ENCODE data around the gene NBPF4. TPM values are rescaled to one million over a fixed set of nuclear protein-coding genes. Genes with fewer than 3 reads are reported as not detected.
"Not testable (repeated sequence)": the region's sequence is repeated elsewhere in the genome, so short reads cannot be mapped to it uniquely, and the experiment has no call there.

NBPF4 gene, protein sequence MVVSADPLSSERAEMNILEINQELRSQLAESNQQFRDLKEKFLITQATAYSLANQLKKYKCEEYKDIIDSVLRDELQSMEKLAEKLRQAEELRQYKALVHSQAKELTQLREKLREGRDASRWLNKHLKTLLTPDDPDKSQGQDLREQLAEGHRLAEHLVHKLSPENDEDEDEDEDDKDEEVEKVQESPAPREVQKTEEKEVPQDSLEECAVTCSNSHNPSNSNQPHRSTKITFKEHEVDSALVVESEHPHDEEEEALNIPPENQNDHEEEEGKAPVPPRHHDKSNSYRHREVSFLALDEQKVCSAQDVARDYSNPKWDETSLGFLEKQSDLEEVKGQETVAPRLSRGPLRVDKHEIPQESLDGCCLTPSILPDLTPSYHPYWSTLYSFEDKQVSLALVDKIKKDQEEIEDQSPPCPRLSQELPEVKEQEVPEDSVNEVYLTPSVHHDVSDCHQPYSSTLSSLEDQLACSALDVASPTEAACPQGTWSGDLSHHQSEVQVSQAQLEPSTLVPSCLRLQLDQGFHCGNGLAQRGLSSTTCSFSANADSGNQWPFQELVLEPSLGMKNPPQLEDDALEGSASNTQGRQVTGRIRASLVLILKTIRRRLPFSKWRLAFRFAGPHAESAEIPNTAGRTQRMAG
- total RNA-seq = not detected
- not detected for polyA plus RNA-seq

DNA sequence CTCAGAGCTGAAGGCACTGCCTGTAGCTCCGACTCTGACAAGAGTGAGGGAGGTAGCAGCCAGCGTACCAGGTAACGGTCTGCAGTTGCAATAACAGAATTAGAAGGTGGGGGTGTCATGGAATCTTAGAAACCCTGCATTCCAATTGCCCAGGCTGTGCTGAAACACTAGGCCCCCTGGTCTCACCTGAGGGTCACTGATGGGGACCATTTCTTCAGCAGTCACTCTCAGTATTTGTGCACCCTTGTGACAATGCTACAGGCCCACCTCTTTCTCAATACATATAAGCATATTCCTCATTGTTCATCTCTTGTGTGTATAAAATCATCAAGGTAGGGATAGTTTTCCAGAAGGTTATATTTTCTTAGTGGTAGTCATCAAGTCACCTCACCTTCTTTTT is at the start of gene NBPF4:
Gene NBPF4 (minus strand): TSS at position 101 of the 400 bp plus-strand sequence. CDS start 315 bp downstream, outside the sequence.
- H3K27ac ChIP-seq; H3K4me1 ChIP-seq; H3K36me3 ChIP-seq; H3K9me3 ChIP-seq; FAIRE-seq; ATAC-seq; DNase-seq; H3K27me3 ChIP-seq; intact Hi-C loops (cut with DNase I); H3K4me3 ChIP-seq: not testable (repeated sequence)
- WGBS, 2 donors = no CpG with 5 or more reads among the region's 3 CpGs

DNA sequence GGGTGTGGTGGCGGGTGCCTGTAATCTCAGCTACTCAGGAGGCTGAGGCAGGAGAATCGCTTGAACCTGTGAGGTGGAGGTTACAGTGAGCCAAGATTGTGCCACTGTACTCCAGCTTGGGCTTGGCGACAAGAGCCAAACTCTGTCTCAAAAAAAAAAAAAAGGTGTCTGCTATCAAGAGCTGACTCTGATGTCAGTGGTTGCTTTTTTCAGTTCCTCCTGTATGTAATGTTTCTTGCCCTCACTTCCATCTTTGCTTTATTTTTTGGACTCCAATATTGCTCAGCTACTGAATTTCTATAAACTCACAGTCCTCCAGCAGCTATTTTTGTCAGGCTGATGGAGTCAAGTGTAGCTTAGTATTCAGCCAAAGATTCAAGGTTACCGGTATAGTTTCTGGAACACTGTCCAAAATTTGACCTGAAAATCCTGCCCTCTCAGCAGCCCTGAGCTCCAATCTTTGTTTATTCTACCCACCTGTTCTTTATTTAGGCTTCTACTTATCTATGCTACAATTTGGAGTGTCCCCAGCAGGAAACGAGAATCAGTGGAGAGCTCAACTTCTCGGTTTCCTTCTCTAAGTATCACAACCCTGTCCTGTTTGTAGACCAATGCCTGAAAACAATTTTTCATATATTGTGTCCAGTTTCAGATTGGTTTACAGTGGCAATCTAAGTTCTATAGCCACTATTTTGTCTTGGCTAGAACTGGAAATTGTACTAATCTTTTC is 38.8 kb upstream of the NBPF4 start:
- FAIRE-seq = not testable (repeated sequence)

GRCh38 chr1:108272485-108273327 is 28.8 kb upstream of the NBPF4 start:
- no CpG with 5 or more reads among the region's 61 CpGs for WGBS, 2 donors
- intact Hi-C loops (cut with DNase I); H3K36me3 ChIP-seq; H3K4me1 ChIP-seq; FAIRE-seq; H3K27ac ChIP-seq; DNase-seq; H3K4me3 ChIP-seq; H3K27me3 ChIP-seq; H3K9me3 ChIP-seq: not testable (repeated sequence)
- peak in 3 of 4 donors; percentile 30 to 80 (median 52) for ATAC-seq

More for the DNA sequence above, 38.8 kb upstream of the NBPF4 start:
- intact Hi-C loops (cut with DNase I); DNase-seq; H3K27ac ChIP-seq; H3K4me3 ChIP-seq; H3K36me3 ChIP-seq; H3K9me3 ChIP-seq; H3K27me3 ChIP-seq; ATAC-seq; H3K4me1 ChIP-seq: not testable (repeated sequence)
- WGBS, 2 donors = no CpG with 5 or more reads among the region's 6 CpGs

GRCh38 chr1:108267097-108267496 is 23.2 kb upstream of the NBPF4 start:
- H3K27ac ChIP-seq; H3K4me1 ChIP-seq; ATAC-seq; H3K9me3 ChIP-seq; intact Hi-C loops (cut with DNase I); H3K36me3 ChIP-seq; H3K4me3 ChIP-seq; H3K27me3 ChIP-seq; DNase-seq: not testable (repeated sequence)
- 33 to 50% methylated on average over 1 of the region's 1 CpG for WGBS, 2 donors
- FAIRE-seq = peak; percentile 90

GRCh38 chr1:108261967-108262366 is 18.1 kb upstream of the NBPF4 start:
- H3K36me3 ChIP-seq; DNase-seq; ATAC-seq; H3K27ac ChIP-seq; FAIRE-seq; intact Hi-C loops (cut with DNase I); H3K9me3 ChIP-seq; H3K27me3 ChIP-seq; H3K4me3 ChIP-seq; H3K4me1 ChIP-seq: not testable (repeated sequence)
- WGBS, 2 donors = no CpG with 5 or more reads among the region's 11 CpGs

DNA sequence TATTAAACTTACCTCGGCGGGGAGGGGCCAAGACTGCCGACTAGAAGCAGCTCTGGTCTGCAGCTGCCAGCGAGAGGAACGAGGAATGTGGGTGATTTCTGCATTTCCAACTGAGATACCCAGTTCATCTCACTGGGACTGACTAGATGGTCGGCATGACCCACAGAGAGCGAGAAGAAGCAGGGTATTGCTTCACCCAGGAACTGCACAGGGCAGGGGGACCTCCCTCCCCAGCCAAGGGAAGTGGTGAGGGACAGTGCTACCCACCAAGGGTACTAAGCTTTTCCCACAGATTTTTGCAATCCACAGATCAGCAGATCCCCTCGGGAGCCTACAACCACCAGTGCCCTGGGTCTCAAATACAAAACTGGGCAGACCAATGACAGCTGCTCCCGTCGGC is 17.6 kb upstream of the NBPF4 start:
- H3K27ac ChIP-seq; H3K9me3 ChIP-seq; H3K4me1 ChIP-seq; DNase-seq; intact Hi-C loops (cut with DNase I); ATAC-seq; FAIRE-seq; H3K4me3 ChIP-seq; H3K27me3 ChIP-seq; H3K36me3 ChIP-seq: not testable (repeated sequence)
- no CpG with 5 or more reads among the region's 10 CpGs for WGBS, 2 donors

DNA sequence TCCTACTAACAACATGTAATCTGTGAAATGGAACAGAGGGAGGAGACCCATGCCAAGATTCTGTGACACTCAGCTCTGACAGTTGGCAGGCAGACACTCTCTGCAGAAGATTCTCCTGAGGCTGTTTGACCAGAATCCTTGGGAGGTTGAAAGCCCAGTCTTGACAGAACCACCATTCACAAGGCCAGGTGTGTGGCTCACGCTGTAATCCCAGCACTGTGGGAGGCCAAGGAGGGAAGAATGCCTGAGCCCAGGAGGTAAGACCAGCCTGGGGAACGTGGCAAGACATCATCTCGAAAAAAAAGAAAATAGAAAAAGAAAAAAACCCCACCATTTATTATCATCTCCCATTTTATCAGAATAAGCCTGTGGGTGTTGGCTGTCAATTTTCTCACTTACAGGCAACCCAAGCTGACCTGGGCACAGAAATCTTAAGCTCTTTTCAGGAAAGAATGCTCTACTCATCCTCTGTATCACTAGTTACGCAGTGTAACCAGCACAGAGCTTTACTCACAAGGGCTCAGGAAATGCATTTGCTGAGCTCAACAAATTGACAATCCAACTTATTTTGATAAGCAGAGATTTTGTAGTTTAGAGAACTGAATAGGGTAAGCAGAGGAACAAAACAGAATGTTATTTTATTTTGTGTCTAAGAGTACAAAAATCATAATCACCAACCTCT is 16.8 kb upstream of the NBPF4 start:
- H3K4me1 ChIP-seq; FAIRE-seq; ATAC-seq; DNase-seq; H3K9me3 ChIP-seq; H3K36me3 ChIP-seq; H3K27ac ChIP-seq; H3K27me3 ChIP-seq; intact Hi-C loops (cut with DNase I); H3K4me3 ChIP-seq: not testable (repeated sequence)
- no CpG with 5 or more reads among the region's 4 CpGs for WGBS, 2 donors

GRCh38 chr1:108255426-108255825 is 11.6 kb upstream of the NBPF4 start:
- DNase-seq; H3K27me3 ChIP-seq; H3K4me3 ChIP-seq; H3K4me1 ChIP-seq; H3K27ac ChIP-seq; ATAC-seq; FAIRE-seq; H3K36me3 ChIP-seq; H3K9me3 ChIP-seq; intact Hi-C loops (cut with DNase I): not testable (repeated sequence)

- H3K27ac ChIP-seq; intact Hi-C loops (cut with DNase I); H3K9me3 ChIP-seq; H3K27me3 ChIP-seq; DNase-seq; H3K4me1 ChIP-seq; FAIRE-seq; H3K4me3 ChIP-seq; H3K36me3 ChIP-seq: not testable (repeated sequence)
- ATAC-seq = peak in 3 of 4 donors; percentile 49 to 57 (median 55)
- WGBS, 2 donors = no CpG with 5 or more reads among the region's 2 CpGs
Observed at GRCh38 chr1:108239426-108239825, 4.5 kb downstream of the NBPF4 start.

GRCh38 chr1:108235308-108235707 is 8.6 kb downstream of the NBPF4 start:
- WGBS, 2 donors = no CpG with 5 or more reads among the region's 2 CpGs
- DNase-seq; H3K27me3 ChIP-seq; ATAC-seq; H3K9me3 ChIP-seq; FAIRE-seq; H3K27ac ChIP-seq; intact Hi-C loops (cut with DNase I); H3K36me3 ChIP-seq; H3K4me1 ChIP-seq; H3K4me3 ChIP-seq: not testable (repeated sequence)

DNA sequence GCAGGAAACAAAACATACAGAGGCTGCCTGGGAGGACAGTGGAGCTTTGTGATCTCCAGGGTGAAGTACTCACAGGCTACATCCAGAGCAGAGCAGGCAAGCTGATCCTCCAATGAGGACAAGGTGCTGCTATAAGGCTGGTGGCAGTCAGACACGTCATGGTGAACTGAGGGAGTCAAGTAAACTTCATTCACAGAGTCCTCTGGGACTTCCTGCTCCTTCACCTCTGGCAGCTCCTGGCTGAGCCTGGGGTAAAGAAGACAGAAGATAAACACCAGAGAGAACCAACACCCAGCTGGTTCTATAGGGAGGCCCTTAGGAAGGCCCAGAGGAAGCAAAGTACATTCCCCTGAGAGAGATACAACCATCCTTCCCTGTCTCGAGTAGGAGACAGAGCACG is 11.7 kb downstream of the NBPF4 start:
- H3K27me3 ChIP-seq; ATAC-seq; DNase-seq; H3K27ac ChIP-seq; FAIRE-seq; H3K4me3 ChIP-seq; H3K4me1 ChIP-seq; H3K36me3 ChIP-seq; intact Hi-C loops (cut with DNase I); H3K9me3 ChIP-seq: not testable (repeated sequence)
- WGBS, 2 donors = no CpG with 5 or more reads among the region's 3 CpGs
